Measurements from ENCODE around the gene LRRC8B. TPM values are rescaled to one million over a fixed set of nuclear protein-coding genes. Genes with fewer than 3 reads are reported as not detected.

The LRRC8B gene
- total RNA-seq, 1 donor from 2014 or later = 1.2 TPM

- H3K27ac Mint-ChIP-seq (ENCODE audit: unreplicated experiment) = no peak overlapping the region
- H3K4me1 Mint-ChIP-seq (ENCODE audit: low read depth) = peaks cover 10% of the 10 kb centered on the region
These were observed 85.9 kb downstream of the LRRC8B start for GRCh38 chr1:89610457-89611011.

GRCh38 chr1:89611721-89612120 lies 87.1 kb downstream of the LRRC8B start:
- H3K27ac Mint-ChIP-seq (ENCODE audit: unreplicated experiment) = no peak overlapping the region
- no peaks in the 10 kb centered on the region for H3K4me1 Mint-ChIP-seq (ENCODE audit: low read depth)
- no peak for DNase-seq (ENCODE audit: low spot score)
- no peak for TF ChIP-seq CTCF (IDR thresholded peaks at IDR 0.05)
- H3K36me3 Mint-ChIP-seq (ENCODE audit: low read depth) = no peaks in the 10 kb centered on the region
- peaks cover 4% of the 10 kb centered on the region for H3K27me3 Mint-ChIP-seq (ENCODE audit: low read depth)
- H3K9me3 Mint-ChIP-seq (ENCODE audit: low read depth) = no peaks in the 10 kb centered on the region
- H3K4me3 Mint-ChIP-seq (ENCODE audit: unreplicated experiment) = no peak overlapping the region

More at GRCh38 chr1:89610457-89611011, 85.9 kb downstream of the LRRC8B start:
- no peak overlapping the region for H3K4me3 Mint-ChIP-seq (ENCODE audit: unreplicated experiment)
- H3K27me3 Mint-ChIP-seq (ENCODE audit: low read depth) = peaks cover 4% of the 10 kb centered on the region
- no peaks in the 10 kb centered on the region for H3K9me3 Mint-ChIP-seq (ENCODE audit: low read depth)
- H3K36me3 Mint-ChIP-seq (ENCODE audit: low read depth) = no peaks in the 10 kb centered on the region
- TF ChIP-seq CTCF (IDR thresholded peaks at IDR 0.05) = no peak
- DNase-seq (ENCODE audit: low spot score) = peak; percentile 84

- no peak for DNase-seq (ENCODE audit: low spot score)
- no peak for TF ChIP-seq CTCF (IDR thresholded peaks at IDR 0.05)
- no peak overlapping the region for H3K27ac Mint-ChIP-seq (ENCODE audit: unreplicated experiment)
- no peak overlapping the region for H3K4me3 Mint-ChIP-seq (ENCODE audit: unreplicated experiment)
- H3K4me1 Mint-ChIP-seq (ENCODE audit: low read depth) = no peaks in the 10 kb centered on the region
- no peaks in the 10 kb centered on the region for H3K36me3 Mint-ChIP-seq (ENCODE audit: low read depth)
- no peaks in the 10 kb centered on the region for H3K9me3 Mint-ChIP-seq (ENCODE audit: low read depth)
- H3K27me3 Mint-ChIP-seq (ENCODE audit: low read depth) = peaks cover 4% of the 10 kb centered on the region
These were observed 89.3 kb downstream of the LRRC8B start for GRCh38 chr1:89613928-89614327.

GRCh38 chr1:89615676-89616598 lies 91.3 kb downstream of the LRRC8B start:
- Mint-ChIP-seq H3K9me3 (ENCODE audit: low read depth) (no peaks in the 10 kb centered on the region), H3K36me3 (ENCODE audit: low read depth) (no peaks in the 10 kb centered on the region), H3K27ac (ENCODE audit: unreplicated experiment) (no peak overlapping the region), H3K4me1 (ENCODE audit: low read depth) (no peaks in the 10 kb centered on the region), H3K27me3 (ENCODE audit: low read depth) (peaks cover 4% of the 10 kb centered on the region), H3K4me3 (ENCODE audit: unreplicated experiment) (no peak overlapping the region)
- no peak for DNase-seq (ENCODE audit: low spot score)
- peak; percentile 58 for TF ChIP-seq CTCF (IDR thresholded peaks at IDR 0.05)

- Mint-ChIP-seq H3K27ac (ENCODE audit: unreplicated experiment) (no peak overlapping the region), H3K4me3 (ENCODE audit: unreplicated experiment) (no peak overlapping the region), H3K36me3 (ENCODE audit: low read depth) (no peaks in the 10 kb centered on the region), H3K4me1 (ENCODE audit: low read depth) (no peaks in the 10 kb centered on the region), H3K27me3 (ENCODE audit: low read depth) (peaks cover 4% of the 10 kb centered on the region), H3K9me3 (ENCODE audit: low read depth) (no peaks in the 10 kb centered on the region)
- TF ChIP-seq CTCF (IDR thresholded peaks at IDR 0.05) = no peak
- no peak for DNase-seq (ENCODE audit: low spot score)
These were observed 92.4 kb downstream of the LRRC8B start for GRCh38 chr1:89616844-89617627.
